Activated naive CD8-positive, alpha-beta T cell (primary cell): Measurements from ENCODE around the gene UNC5B.

ENCODE experiments used
- H3K27ac Mint-ChIP-seq: one replicate; pipeline ENCODE4 v1.8.0; 2021; ENCODE audit warnings: mixed read lengths
- H3K27me3 Mint-ChIP-seq: one replicate; pipeline ENCODE4 v1.8.0; 2021; ENCODE audit warnings: mixed read lengths
- H3K36me3 Mint-ChIP-seq: one replicate; pipeline ENCODE4 v1.8.0; 2021; ENCODE audit warnings: mixed read lengths
- H3K4me1 Mint-ChIP-seq: one replicate; pipeline ENCODE4 v1.8.0; 2021; ENCODE audit warnings: low read depth, mixed read lengths
- H3K4me3 Mint-ChIP-seq: one replicate; pipeline ENCODE4 v1.8.0; 2021; ENCODE audit warnings: mild to moderate bottlenecking, mixed read lengths
- H3K9me3 Mint-ChIP-seq: one replicate; pipeline ENCODE4 v1.8.0; 2021; ENCODE audit warnings: low read depth, mixed read lengths

UNC5B gene

GRCh38 chr10:71280825-71281224 lies 68.5 kb downstream of the UNC5B start:
- Mint-ChIP-seq H3K4me1 (no peaks in the 10 kb centered on the region), H3K9me3 (no peaks in the 10 kb centered on the region), H3K4me3 (no peak overlapping the region), H3K36me3 (no peaks in the 10 kb centered on the region), H3K27ac (no peak overlapping the region), H3K27me3 (no peaks in the 10 kb centered on the region)

- Mint-ChIP-seq H3K4me3 (no peak overlapping the region), H3K27me3 (no peaks in the 10 kb centered on the region), H3K4me1 (no peaks in the 10 kb centered on the region)
Observed at GRCh38 chr10:71281646-71282322, 69.4 kb downstream of the UNC5B start.

GRCh38 chr10:71282323-71282680 lies 69.9 kb downstream of the UNC5B start:
- Mint-ChIP-seq H3K27ac (no peak overlapping the region), H3K4me1 (no peaks in the 10 kb centered on the region), H3K9me3 (no peaks in the 10 kb centered on the region), H3K27me3 (no peaks in the 10 kb centered on the region), H3K4me3 (no peak overlapping the region), H3K36me3 (no peaks in the 10 kb centered on the region)

More at GRCh38 chr10:71281646-71282322, 69.4 kb downstream of the UNC5B start:
- H3K36me3 Mint-ChIP-seq, result no peaks in the 10 kb centered on the region
- H3K27ac Mint-ChIP-seq, result no peak overlapping the region
- H3K9me3 Mint-ChIP-seq, result no peaks in the 10 kb centered on the region

- H3K4me1 Mint-ChIP-seq, result no peaks in the 10 kb centered on the region
- H3K27me3 Mint-ChIP-seq, result no peaks in the 10 kb centered on the region
- no peaks in the 10 kb centered on the region for H3K36me3 Mint-ChIP-seq
- H3K27ac Mint-ChIP-seq, result no peak overlapping the region
- no peak overlapping the region for H3K4me3 Mint-ChIP-seq
- H3K9me3 Mint-ChIP-seq, result no peaks in the 10 kb centered on the region
Observed at GRCh38 chr10:71283410-71283809, 71.0 kb downstream of the UNC5B start.

GRCh38 chr10:71283876-71284275 lies 71.5 kb downstream of the UNC5B start:
- H3K4me1 Mint-ChIP-seq, result no peaks in the 10 kb centered on the region
- H3K36me3 Mint-ChIP-seq, result no peaks in the 10 kb centered on the region
- H3K9me3 Mint-ChIP-seq, result no peaks in the 10 kb centered on the region
- no peak overlapping the region for H3K4me3 Mint-ChIP-seq
- H3K27me3 Mint-ChIP-seq, result no peaks in the 10 kb centered on the region
- no peak overlapping the region for H3K27ac Mint-ChIP-seq

GRCh38 chr10:71284544-71285179 lies 72.3 kb downstream of the UNC5B start:
- no peaks in the 10 kb centered on the region for H3K36me3 Mint-ChIP-seq

GRCh38 chr10:71285180-71285545 lies 72.8 kb downstream of the UNC5B start:
- Mint-ChIP-seq H3K4me1 (peaks cover under 1% of the 10 kb centered on the region), H3K27me3 (no peaks in the 10 kb centered on the region), H3K27ac (no peak overlapping the region), H3K9me3 (no peaks in the 10 kb centered on the region), H3K4me3 (no peak overlapping the region), H3K36me3 (no peaks in the 10 kb centered on the region)

More at GRCh38 chr10:71284544-71285179, 72.3 kb downstream of the UNC5B start:
- H3K27me3 Mint-ChIP-seq, result no peaks in the 10 kb centered on the region
- H3K4me3 Mint-ChIP-seq, result no peak overlapping the region
- H3K9me3 Mint-ChIP-seq, result no peaks in the 10 kb centered on the region
- no peaks in the 10 kb centered on the region for H3K4me1 Mint-ChIP-seq
- H3K27ac Mint-ChIP-seq, result no peak overlapping the region

- no peaks in the 10 kb centered on the region for H3K27me3 Mint-ChIP-seq
- H3K36me3 Mint-ChIP-seq, result no peaks in the 10 kb centered on the region
- H3K4me1 Mint-ChIP-seq, result peaks cover 2% of the 10 kb centered on the region
- no peak overlapping the region for H3K4me3 Mint-ChIP-seq
- H3K9me3 Mint-ChIP-seq, result no peaks in the 10 kb centered on the region
- no peak overlapping the region for H3K27ac Mint-ChIP-seq
Observed at GRCh38 chr10:71285986-71286385, 73.6 kb downstream of the UNC5B start.

- Mint-ChIP-seq H3K36me3 (no peaks in the 10 kb centered on the region), H3K4me1 (peaks cover 2% of the 10 kb centered on the region), H3K27ac (no peak overlapping the region), H3K27me3 (no peaks in the 10 kb centered on the region), H3K4me3 (no peak overlapping the region), H3K9me3 (no peaks in the 10 kb centered on the region)
Observed at GRCh38 chr10:71286521-71287294, 74.3 kb downstream of the UNC5B start.

- Mint-ChIP-seq H3K4me1 (peaks cover 2% of the 10 kb centered on the region), H3K36me3 (no peaks in the 10 kb centered on the region), H3K27ac (no peak overlapping the region), H3K9me3 (no peaks in the 10 kb centered on the region), H3K4me3 (no peak overlapping the region), H3K27me3 (no peaks in the 10 kb centered on the region)
Observed at GRCh38 chr10:71287456-71287855, 75.1 kb downstream of the UNC5B start.

GRCh38 chr10:71288461-71288860 lies 76.1 kb downstream of the UNC5B start:
- Mint-ChIP-seq H3K9me3 (no peaks in the 10 kb centered on the region), H3K36me3 (no peaks in the 10 kb centered on the region), H3K4me1 (peaks cover 2% of the 10 kb centered on the region), H3K27ac (no peak overlapping the region), H3K27me3 (no peaks in the 10 kb centered on the region), H3K4me3 (no peak overlapping the region)

- Mint-ChIP-seq H3K4me3 (no peak overlapping the region), H3K27me3 (no peaks in the 10 kb centered on the region), H3K36me3 (no peaks in the 10 kb centered on the region), H3K9me3 (no peaks in the 10 kb centered on the region), H3K27ac (no peak overlapping the region), H3K4me1 (peaks cover 2% of the 10 kb centered on the region)
Observed at GRCh38 chr10:71289421-71290130, 77.2 kb downstream of the UNC5B start.

GRCh38 chr10:71290331-71290730 lies 78.0 kb downstream of the UNC5B start:
- Mint-ChIP-seq H3K27me3 (no peaks in the 10 kb centered on the region), H3K9me3 (no peaks in the 10 kb centered on the region), H3K4me1 (peaks cover 2% of the 10 kb centered on the region), H3K4me3 (no peak overlapping the region), H3K27ac (no peak overlapping the region), H3K36me3 (no peaks in the 10 kb centered on the region)

- Mint-ChIP-seq H3K36me3 (no peaks in the 10 kb centered on the region), H3K27me3 (no peaks in the 10 kb centered on the region), H3K27ac (no peak overlapping the region), H3K9me3 (no peaks in the 10 kb centered on the region), H3K4me1 (peaks cover 2% of the 10 kb centered on the region), H3K4me3 (no peak overlapping the region)
Observed at GRCh38 chr10:71290806-71291527, 78.6 kb downstream of the UNC5B start.
